GM19043 (cell line): ENCODE measurements around the gene CXCL5.

ENCODE experiments used
- ATAC-seq: cut with Tn5 transposase; IDR thresholded peaks from one replicate; pipeline ENCODE4 v1.9.1; 2021; ENCODE audit warnings: low read depth; ENCODE audit not compliant: unreplicated experiment

Gene CXCL5

DNA sequence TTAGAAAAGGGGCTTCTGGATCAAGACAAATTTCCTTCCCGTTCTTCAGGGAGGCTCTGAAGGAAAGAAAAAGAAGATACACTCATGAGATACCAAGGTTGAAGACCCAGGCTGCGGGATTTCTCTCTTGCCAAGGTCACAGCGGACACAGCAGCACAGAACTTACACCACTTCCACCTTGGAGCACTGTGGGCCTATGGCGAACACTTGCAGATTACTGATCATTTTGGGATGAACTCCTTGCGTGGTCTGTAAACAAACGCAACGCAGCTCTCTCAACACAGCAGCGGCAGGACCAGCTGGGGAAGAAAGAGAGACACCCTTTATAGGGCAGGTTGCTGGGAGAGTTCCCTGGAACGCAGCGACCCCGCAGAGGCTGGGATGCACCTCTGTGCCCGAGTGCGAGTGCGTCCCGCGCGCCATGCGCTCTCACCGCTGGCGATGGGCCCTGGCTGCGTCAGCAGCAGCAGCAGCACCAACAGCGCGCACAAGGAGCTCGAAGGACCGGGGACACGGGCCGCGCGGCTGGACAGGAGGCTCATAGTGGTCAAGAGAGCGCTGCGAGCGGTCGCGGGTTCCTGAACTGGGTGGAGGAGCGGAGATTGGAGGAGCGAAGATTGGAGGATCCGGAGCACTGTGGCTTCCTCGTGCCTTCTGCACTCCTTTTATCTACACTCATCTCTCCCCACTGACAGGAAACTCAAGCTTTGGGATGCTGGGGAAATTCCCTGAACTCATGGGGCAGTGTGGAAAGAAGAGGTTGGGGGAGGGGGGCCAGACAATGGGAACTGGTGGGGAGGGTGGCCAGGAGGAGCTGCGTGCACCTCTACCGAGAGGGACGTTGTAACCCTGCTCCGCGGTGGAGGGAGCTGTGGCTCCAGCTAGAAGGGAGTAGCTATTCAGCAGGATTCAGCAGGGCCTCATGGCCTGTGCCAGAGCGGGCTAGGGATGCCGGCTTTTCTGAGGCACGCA is at the start of gene CXCL5:
TSS of gene CXCL5 (minus strand) at position 638 of the 972 bp plus-strand sequence. CDS start at position 542, 96 bp downstream.
- ATAC-seq: no peak

- no peak for ATAC-seq
Observed at GRCh38 chr4:74047152-74047551, 48.7 kb upstream of the CXCL5 start.

- ATAC-seq: no peak
Observed at GRCh38 chr4:74045772-74046171, 47.3 kb upstream of the CXCL5 start.

DNA sequence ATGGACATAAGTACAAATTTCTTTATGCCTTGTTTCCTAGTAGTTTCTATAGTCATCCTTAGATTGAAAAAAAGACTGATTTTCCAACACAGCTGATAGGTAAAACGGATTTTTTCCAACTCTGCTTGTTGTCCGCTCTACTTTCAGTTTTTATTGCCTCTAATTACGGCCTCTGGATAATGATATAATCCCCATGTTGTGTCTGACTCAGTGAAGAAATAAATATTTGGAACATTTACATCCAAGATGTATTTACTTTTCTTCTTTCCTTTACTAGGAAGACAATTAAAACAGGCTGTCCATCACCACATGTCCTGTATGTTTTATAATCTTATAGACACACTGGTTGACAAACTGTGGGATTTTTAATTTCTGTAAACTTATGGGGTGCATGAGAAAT is 46.8 kb upstream of the CXCL5 start:
- no peak for ATAC-seq

DNA sequence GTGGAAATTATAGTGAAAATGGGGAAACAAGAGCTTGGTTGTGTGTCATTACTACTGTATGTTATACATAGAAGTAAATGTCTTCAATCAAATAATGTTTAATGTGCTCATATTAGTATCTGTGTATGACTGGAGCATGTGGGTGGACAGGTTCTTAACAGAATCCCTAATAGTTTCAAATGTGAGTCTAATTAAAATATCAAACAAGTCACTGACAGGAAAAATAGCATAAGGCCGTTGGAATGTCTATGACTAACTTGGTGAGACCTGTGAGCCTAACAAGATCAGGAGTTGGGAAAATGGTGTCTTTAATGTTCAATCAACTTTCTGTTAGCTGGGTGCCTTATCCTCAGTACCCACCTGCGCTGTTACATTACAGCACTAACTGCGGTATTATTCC is 46.2 kb upstream of the CXCL5 start:
- no peak for ATAC-seq

DNA sequence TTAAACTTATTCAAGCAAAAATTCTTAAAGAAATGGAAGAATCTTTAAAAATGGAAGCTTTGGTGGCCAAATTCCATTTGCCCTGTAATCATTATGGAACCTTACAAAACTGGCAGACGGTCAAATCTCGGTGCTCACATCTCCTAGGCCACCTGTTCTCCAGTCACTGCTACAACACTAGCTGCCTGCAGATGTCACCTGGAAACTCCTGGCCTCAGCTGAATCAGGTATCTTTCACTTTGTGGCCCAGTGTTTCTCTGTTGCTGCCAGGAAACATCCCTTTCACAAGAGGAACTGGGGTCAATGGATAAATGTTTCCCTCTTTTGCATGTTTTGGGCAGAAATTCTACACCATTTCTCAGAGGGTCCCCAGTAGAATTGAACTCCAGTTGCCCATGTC is 44.2 kb upstream of the CXCL5 start:
- ATAC-seq: no peak

DNA sequence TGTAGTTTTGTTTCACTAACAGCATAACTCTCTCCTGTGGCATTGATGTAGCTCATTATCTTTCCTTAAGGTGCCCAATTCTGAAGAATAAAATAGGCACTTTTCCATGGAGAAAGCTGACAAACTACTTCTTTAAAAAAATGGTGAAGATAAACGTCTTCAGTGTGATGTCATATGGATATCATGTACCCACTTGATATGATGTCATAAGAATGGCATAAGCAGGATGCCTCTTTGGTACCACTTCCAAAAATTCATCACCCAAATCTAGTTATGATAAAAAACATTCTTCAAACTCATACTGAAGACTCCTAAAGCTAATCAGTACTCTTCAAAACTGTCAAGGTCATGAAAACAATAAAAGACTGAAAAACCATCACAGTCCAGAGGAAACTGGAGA is 42.9 kb upstream of the CXCL5 start:
- ATAC-seq: no peak

DNA sequence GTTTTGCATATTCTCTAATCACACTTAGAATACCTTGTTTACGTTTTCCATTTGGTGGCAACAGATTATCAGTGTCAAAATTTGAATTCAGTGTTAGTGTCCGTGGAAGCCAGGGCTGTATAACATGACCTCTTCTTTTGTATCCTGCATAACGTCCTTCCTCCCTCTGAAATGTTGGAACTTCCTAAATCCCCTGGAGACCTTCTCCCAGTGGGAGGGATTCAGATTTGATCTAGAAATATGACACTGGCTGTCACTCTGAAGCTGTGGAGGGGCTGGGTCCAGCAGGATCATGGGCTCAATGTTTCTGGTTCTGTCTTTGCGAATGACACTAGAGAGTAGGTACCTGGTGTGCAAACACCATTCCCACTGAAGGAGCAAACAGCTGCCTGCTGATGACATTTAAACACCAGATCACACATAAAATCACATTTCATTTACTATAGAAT is 40.9 kb upstream of the CXCL5 start:
- no peak for ATAC-seq

DNA sequence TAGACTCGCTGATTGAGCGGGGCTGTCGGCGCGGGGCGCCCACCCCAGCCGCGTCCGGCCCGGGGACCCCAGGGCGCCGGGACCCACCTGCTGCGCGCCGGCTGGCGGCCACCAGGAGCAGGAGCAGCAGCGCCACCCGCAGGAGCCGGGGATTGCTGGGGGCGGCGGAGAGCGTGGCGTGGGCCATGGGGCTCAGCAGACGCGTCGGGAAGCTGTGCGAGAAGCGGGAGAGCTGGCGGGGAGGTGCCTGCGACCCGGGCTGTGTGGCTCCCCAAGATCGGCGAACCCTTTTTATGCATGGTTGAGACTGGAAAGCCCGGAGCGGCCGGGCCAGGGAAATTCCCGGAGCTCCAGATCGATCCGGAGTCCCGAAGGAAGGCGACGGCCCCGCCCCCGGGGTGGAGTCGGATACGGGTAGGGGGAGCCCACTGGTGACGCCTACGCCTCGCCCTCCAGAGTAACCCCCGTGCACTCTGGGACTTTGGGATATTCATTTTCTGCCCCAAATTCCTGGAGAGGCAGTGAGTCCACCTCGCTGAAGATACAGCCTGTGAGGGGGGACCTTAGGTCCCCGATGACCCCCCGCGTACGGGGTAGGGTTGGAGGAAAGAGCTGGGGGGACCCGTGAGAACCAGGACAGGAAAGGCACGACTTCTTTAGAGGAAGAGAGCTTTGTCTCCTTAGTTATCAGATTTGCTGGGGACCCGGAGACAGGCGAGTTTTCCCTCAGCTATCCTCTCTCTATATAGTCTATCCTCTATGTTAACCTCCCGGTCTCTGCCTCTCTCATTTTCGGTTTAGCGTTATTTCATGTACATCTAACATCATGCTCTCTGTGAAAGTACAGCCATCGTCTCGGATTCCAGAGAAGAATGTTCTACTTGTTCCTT is 40.2 kb upstream of the CXCL5 start, which contains the start of gene CXCL3:
TSS of gene CXCL3 (minus strand) at position 265 of the 890 bp plus-strand sequence. CDS start at position 187, 78 bp downstream.
- peak; percentile 44 for ATAC-seq

DNA sequence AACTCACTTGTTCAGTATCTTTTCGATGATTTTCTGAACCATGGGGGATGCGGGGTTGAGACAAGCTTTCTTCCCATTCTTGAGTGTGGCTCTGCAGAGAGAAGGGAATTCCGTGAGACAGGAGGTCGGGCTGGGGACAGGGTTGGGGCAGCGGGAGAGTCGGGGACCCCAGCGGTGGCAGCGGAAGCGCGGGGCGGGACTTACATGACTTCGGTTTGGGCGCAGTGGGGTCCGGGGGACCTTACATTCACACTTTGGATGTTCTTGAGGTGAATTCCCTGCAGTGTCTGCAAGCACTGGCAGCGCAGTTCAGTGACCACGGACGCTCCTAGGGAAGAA is 39.6 kb upstream of the CXCL5 start:
- ATAC-seq: no peak

- no peak for ATAC-seq
Observed at GRCh38 chr4:74037076-74037955, 38.8 kb upstream of the CXCL5 start.

- ATAC-seq: no peak
Observed at GRCh38 chr4:74033739-74034138, 35.3 kb upstream of the CXCL5 start.

DNA sequence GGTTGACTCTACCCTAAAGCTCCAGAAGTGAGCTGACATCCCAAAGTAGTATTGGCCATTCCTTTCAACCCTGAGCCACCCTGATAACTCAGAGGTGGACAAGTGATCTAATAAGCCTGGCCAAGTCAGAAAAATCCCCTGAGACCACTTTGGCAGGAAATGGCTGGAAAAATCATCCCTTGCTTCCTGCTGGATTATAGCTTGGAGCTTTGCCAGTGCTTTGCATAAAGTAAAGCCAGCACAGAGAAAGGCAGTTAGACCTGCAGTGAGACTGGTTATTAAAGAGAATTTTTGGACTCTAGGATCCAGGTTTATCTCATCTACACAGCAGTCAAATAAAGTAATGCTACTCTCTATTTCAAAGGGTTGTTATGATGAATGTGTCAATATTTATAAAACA is 33.6 kb upstream of the CXCL5 start:
- no peak for ATAC-seq

DNA sequence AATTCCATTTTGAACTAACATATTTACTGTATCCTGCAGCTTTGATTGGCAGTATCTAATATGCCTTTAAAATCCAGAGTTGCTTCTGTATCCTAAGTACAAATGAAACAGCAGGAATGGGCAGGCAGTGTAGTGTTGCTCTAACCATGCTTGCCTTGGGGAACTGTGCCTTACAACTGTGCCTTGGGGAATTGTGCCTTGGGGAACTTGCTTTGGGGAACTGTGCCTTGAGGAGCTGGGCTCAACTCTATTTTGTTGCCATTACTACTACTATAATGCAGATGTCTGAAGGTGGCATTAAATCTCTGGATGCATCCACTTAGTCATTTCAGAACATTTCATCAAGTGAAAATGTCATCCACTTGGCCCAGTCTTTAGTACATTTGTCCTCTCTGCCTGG is 33.1 kb upstream of the CXCL5 start:
- ATAC-seq: no peak

DNA sequence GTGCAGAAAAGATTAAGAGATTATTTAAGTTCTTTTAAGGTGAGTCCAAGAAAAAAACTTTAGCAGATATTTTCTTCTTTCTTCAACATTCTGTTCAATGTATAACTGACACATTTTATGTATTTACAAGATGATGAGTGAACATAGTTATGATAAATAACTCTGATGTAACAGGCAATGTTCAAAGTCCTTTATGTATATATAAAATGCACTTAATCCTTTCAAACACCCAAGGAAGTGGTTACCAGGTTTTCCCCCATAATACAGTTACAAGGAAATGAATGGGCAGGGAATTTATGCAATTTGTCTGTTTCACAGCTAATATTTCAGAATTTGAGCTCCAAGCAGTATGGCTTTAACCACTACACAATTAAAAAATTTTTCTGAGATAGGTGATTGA is 31.8 kb upstream of the CXCL5 start:
- no peak for ATAC-seq

GRCh38 chr4:74028504-74028903 is 30.0 kb upstream of the CXCL5 start:
- ATAC-seq: no peak

- ATAC-seq: no peak
Observed at GRCh38 chr4:74023709-74024108, 25.2 kb upstream of the CXCL5 start.

DNA sequence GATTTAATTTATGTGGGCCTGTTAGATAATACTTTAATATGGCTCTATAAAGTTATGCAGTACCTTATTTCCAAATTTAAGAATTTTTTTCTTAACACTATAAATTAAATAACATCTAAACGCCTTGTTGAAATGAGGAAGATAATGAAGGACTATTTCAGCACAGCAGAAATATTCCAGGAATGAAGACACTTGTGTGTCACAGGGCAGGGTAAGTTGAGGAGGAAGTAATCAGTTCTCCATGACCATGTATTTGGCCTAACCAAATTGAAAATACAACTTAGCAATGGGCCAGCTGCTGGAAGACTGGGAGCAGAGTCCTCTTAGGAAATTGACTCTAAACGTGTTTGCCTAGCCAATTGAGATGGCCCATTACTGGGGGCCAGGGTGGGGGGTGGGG is 23.1 kb upstream of the CXCL5 start:
- no peak for ATAC-seq

GRCh38 chr4:74018771-74019170 is 20.3 kb upstream of the CXCL5 start:
- ATAC-seq: no peak

GRCh38 chr4:74018116-74018515 is 19.6 kb upstream of the CXCL5 start:
- ATAC-seq: no peak
